CD4-positive, alpha-beta memory T cell (primary cell): ENCODE results near the gene QRFPR. TPM values are rescaled to one million over a fixed set of nuclear protein-coding genes. Genes with fewer than 3 reads are reported as not detected.

Source experiments
- CTCF ChIA-PET: fragments of 350-600 bp; sonication (Branson Sonifier 250); formaldehyde crosslinking; loops from one replicate; lab custom pipeline; 2021; ENCODE audit warnings: inconsistent platforms; ENCODE audit not compliant: partially characterized antibody; lab: Charles Lee
- POLR2A ChIA-PET: fragments of 350-600 bp; sonication (Branson Sonifier 250); formaldehyde crosslinking; loops from one replicate; lab custom pipeline; 2021; ENCODE audit not compliant: partially characterized antibody; lab: Charles Lee
- DNase-seq, 5 donors: peaks; one replicate each; pipeline versions ENCODE4 v3.0.0 to v3.0.0-alpha.2; 2020 to 2022; ENCODE audit warnings: mixed read lengths in 1 of 5
- H3K27ac ChIP-seq: one replicate; pipeline ENCODE4 v1.7.0; 2013; ENCODE audit warnings: low read depth, low read length
- H3K27me3 ChIP-seq: 2 replicates; pipeline ENCODE4 v1.7.0; 2013; ENCODE audit warnings: mild to moderate bottlenecking, low read length, moderate library complexity; ENCODE audit not compliant: insufficient read depth
- H3K36me3 ChIP-seq: 2 replicates; pipeline ENCODE4 v1.7.0; 2013; ENCODE audit warnings: mild to moderate bottlenecking, low read length, moderate library complexity; ENCODE audit not compliant: insufficient read depth
- H3K4me1 ChIP-seq: 2 replicates; pipeline ENCODE4 v1.7.0; 2013; ENCODE audit warnings: mild to moderate bottlenecking, low read length, moderate library complexity; ENCODE audit not compliant: insufficient read depth
- H3K4me3 ChIP-seq, 2 donors: one replicate each; pipeline ENCODE4 v1.7.0; 2013; ENCODE audit warnings: low read length in 2 of 2, mild to moderate bottlenecking in 1 of 2
- H3K9me3 ChIP-seq, 2 donors: one replicate each; pipeline ENCODE4 v1.7.0; 2013; ENCODE audit warnings: low read length in 2 of 2, control low read depth in 1 of 2; ENCODE audit not compliant: control insufficient read depth in 1 of 2
- H3K27ac Mint-ChIP-seq, 7 donors: one replicate each; pipeline ENCODE4 v1.8.0; 2020 to 2021; ENCODE audit warnings: mixed read lengths in 7 of 7, mild to moderate bottlenecking in 6 of 7, inconsistent platforms in 3 of 7, moderate library complexity in 3 of 7
- H3K27me3 Mint-ChIP-seq, 2 donors: one replicate each; pipeline ENCODE4 v1.8.0; 2020 to 2021; ENCODE audit warnings: mixed read lengths in 2 of 2
- H3K36me3 Mint-ChIP-seq, 2 donors: one replicate each; pipeline ENCODE4 v1.8.0; 2020 to 2021; ENCODE audit warnings: mixed read lengths in 2 of 2, inconsistent platforms in 1 of 2, mild to moderate bottlenecking in 1 of 2
- H3K4me1 Mint-ChIP-seq, 4 donors: one replicate each; pipeline ENCODE4 v1.8.0; 2020 to 2021; ENCODE audit warnings: mixed read lengths in 4 of 4, mild to moderate bottlenecking in 1 of 4
- H3K4me3 Mint-ChIP-seq, 8 donors: one replicate each; pipeline ENCODE4 v1.8.0; 2020 to 2021; ENCODE audit warnings: mixed read lengths in 8 of 8, mild to moderate bottlenecking in 7 of 8, moderate library complexity in 6 of 8, inconsistent platforms in 3 of 8
- H3K9me3 Mint-ChIP-seq, 8 donors: one replicate each; pipeline ENCODE4 v1.8.0; 2020 to 2021; ENCODE audit warnings: mixed read lengths in 8 of 8, mild to moderate bottlenecking in 5 of 8, inconsistent platforms in 3 of 8, moderate library complexity in 1 of 8
- intact Hi-C: fragments of 100-400 bp; cut with micrococcal nuclease; formaldehyde crosslinking; loops from one replicate; pipeline ENCODE4 v1.15.1; 2023
- polyA plus RNA-seq, 2 donors: library from polyadenylated mRNA; unstranded; fragments of 300-500 nt; fragmentation: Illumina TruSeq; gene quantifications; one replicate each; pipeline ENCODE4 v1.2.3, GENCODE V29; 2021
- total RNA-seq, 2 experiments: library from RNA; stranded (reverse); gene quantifications; one replicate each; pipeline ENCODE4 v1.2.3, GENCODE V29; 2021

The QRFPR gene
- total and polyA plus RNA-seq, 4 experiments from 2014 or later = not detected

DNA sequence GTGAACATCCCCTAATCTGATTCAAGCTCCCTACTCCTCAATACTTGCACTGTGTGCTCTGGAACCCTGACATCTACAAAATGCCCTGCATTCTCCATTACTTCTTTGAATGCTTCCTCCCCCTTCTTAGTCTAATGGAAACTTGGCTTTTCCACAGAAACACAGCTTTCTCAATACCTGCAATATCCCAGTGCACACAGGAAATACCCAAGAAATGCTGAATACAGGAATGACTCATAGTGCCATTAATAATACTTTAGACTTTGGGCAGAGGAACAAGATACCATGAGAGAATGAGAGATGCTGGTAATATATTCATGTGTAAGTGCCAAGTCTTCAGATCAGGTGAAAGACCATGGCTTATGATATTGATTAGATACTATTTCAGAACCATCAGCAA is 5.6 kb downstream of the QRFPR start:
- Histone ChIP-seq H3K4me1 (peaks cover 4% of the 10 kb centered on the region), H3K27me3 (no peaks in the 10 kb centered on the region), H3K27ac (no peak overlapping the region), H3K4me3 (no peak overlapping the region), H3K36me3 (no peaks in the 10 kb centered on the region), H3K9me3 (no peaks in the 10 kb centered on the region)
- no peak for DNase-seq
- Mint-ChIP-seq H3K27ac (peak overlapping the region in 1 of 7 donors; percentile 65), H3K4me3 (no peak overlapping the region), H3K9me3 (no peaks in the 10 kb centered on the region), H3K4me1 (peaks cover 4 to 9% (median 6%) of the 10 kb centered on the region in 4 donors), H3K27me3 (peaks cover 35 to 39% of the 10 kb centered on the region in 2 donors), H3K36me3 (no peaks in the 10 kb centered on the region)
- POLR2A ChIA-PET = no interaction called here
- intact Hi-C loops = no loop called here
- CTCF ChIA-PET = interaction anchor here (1.5 kb wide), 1 partner anchor 9 kb away, joined by 3 read pairs; no protein-coding TSS in a partner anchor

DNA sequence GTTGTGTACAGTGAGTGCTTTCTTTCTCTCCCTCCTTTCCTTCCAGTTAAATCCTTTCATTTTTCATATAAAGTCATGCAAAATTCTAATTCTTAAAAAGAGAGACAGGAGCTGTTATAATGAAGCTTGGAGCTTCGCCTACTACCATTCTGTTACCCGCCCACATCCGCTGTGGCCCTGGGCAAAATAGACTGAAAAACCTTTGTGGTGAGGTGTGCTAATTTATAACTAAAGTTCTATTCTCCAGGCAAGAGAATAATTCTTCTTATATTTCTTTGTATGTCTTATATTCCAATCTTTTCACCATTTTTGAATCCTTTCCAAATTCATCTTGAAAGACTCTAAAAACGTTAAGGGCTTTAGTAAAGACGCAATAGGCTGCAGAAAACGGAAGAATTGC is 7.0 kb downstream of the QRFPR start:
- intact Hi-C loops = loop anchor here (5.0 kb wide), 1 partner anchor 182 kb away; no protein-coding TSS in a partner anchor
- Mint-ChIP-seq H3K4me3 (no peak overlapping the region), H3K27me3 (peaks cover 24 to 28% of the 10 kb centered on the region in 2 donors), H3K9me3 (no peaks in the 10 kb centered on the region), H3K27ac (no peak overlapping the region), H3K36me3 (no peaks in the 10 kb centered on the region), H3K4me1 (no peaks in the 10 kb centered on the region)
- CTCF ChIA-PET = interaction anchor here (0.8 to 2.0 kb wide), 2 partner anchors 11 to 13 kb away, joined by 3 to 6 read pairs; no protein-coding TSS in a partner anchor
- Histone ChIP-seq H3K9me3 (no peaks in the 10 kb centered on the region), H3K27ac (no peak overlapping the region), H3K4me3 (no peak overlapping the region), H3K36me3 (no peaks in the 10 kb centered on the region), H3K4me1 (no peaks in the 10 kb centered on the region), H3K27me3 (no peaks in the 10 kb centered on the region)
- no peak for DNase-seq
- POLR2A ChIA-PET = no interaction called here

DNA sequence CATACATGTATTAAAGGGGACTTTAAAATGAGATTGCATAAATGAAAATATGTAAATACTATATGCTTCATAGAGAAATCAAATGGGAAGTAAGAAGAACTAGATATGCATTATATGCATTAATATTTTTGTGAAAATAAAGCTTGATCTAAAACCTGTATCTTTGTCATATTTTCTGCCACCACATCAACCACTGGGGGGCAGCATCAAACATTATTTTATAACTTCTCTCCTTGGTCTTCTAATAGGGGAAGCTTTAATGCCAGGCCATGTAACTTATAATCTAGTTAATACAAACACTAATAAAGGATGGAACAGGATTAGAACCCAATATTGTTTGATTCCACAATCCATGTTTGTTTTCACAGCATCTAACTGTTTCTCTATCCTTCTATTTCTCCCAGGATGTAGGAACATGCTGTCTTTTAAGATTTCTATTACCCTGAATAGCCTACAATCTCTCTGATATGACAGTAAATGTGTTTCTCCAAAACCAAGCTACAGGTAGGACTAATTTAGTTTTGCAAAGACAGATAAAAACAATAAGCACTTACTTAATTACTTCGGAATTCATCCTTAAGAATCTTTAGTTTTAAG is 10.0 kb downstream of the QRFPR start:
- Histone ChIP-seq H3K36me3 (no peaks in the 10 kb centered on the region), H3K27ac (no peak overlapping the region), H3K4me1 (no peaks in the 10 kb centered on the region), H3K27me3 (no peaks in the 10 kb centered on the region), H3K9me3 (no peaks in the 10 kb centered on the region), H3K4me3 (no peak overlapping the region)
- Mint-ChIP-seq H3K4me3 (no peak overlapping the region), H3K27ac (no peak overlapping the region), H3K27me3 (peaks cover 12 to 16% of the 10 kb centered on the region in 2 donors), H3K36me3 (no peaks in the 10 kb centered on the region), H3K9me3 (no peaks in the 10 kb centered on the region), H3K4me1 (no peaks in the 10 kb centered on the region)
- intact Hi-C loops = loop anchor here (2.0 to 5.0 kb wide), 2 partner anchors 179 to 356 kb away; no protein-coding TSS in a partner anchor
- CTCF ChIA-PET = interaction anchor here (0.7 to 2.8 kb wide), 16 partner anchors 10 to 366 kb away, joined by 3 to 15 read pairs (median 4); no protein-coding TSS in a partner anchor
- DNase-seq = peak in 4 of 5 donors; percentile 10 to 22 (median 18)
- POLR2A ChIA-PET = no interaction called here

DNA sequence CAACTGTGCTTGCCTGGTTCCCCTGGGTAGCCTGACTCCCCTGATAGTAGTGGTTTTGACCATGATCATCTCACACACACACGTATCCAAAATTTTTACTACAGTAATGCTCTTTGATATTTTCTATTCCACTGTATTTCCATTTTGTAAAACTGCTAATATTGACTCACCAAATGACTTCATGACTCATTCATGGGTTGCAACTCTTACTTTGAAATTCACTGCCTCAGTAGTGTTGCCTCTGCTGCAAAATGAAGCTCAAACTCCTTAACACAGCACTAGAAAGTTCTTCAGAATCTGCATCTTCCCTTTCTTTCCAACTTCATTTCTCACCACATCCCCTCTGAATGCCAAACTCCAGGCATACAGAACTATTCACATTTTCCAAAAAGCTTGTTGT is 20.3 kb downstream of the QRFPR start:
- H3K9me3 Mint-ChIP-seq = peaks cover 0 to 1% (median 0%) of the 10 kb centered on the region in 8 donors
- H3K4me1 ChIP-seq = no peaks in the 10 kb centered on the region
- H3K27me3 ChIP-seq = peaks cover 4% of the 10 kb centered on the region
- H3K27ac Mint-ChIP-seq = no peak overlapping the region
- ChIA-PET POLR2A (no interaction called here), CTCF (interaction anchor here (1.1 to 1.5 kb wide), 2 partner anchors 9 to 13 kb away, joined by 3 to 4 read pairs; no protein-coding TSS in a partner anchor)
- no peak overlapping the region for H3K4me3 ChIP-seq
- H3K36me3 ChIP-seq = no peaks in the 10 kb centered on the region
- no peaks in the 10 kb centered on the region for H3K36me3 Mint-ChIP-seq
- H3K4me3 Mint-ChIP-seq = no peak overlapping the region
- DNase-seq = no peak
- no peak overlapping the region for H3K27ac ChIP-seq
- intact Hi-C loops = no loop called here
- no peaks in the 10 kb centered on the region for H3K4me1 Mint-ChIP-seq
- no peaks in the 10 kb centered on the region for H3K9me3 ChIP-seq
- H3K27me3 Mint-ChIP-seq = peaks cover 3 to 7% of the 10 kb centered on the region in 2 donors

DNA sequence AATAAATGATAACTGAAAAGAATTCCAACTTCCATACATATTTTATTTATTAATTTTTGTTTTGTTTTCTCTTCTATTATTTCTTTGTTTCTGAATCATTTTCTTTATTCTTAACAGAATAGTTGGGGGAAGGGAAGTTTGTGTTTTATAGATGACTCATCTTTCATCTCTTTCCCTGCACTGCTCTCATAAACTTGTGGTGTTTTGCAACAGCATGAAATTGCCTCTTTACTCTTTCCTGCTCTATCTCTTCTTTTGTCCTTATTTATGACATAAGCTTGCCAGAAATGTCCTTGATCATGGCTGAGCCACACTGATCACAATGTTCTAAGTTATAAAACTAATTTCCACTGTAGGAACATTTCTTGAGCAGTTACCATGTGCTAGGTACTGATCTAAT is 22.3 kb downstream of the QRFPR start:
- intact Hi-C loops = no loop called here
- ChIA-PET CTCF (interaction anchor here (3.8 kb wide), 1 partner anchor 12 kb away, joined by 11 read pairs; no protein-coding TSS in a partner anchor), POLR2A (no interaction called here)
- Mint-ChIP-seq H3K4me3 (no peak overlapping the region), H3K4me1 (no peaks in the 10 kb centered on the region), H3K27ac (no peak overlapping the region), H3K27me3 (peaks cover 8 to 19% of the 10 kb centered on the region in 2 donors), H3K9me3 (peaks cover 3 to 21% (median 11%) of the 10 kb centered on the region in 8 donors), H3K36me3 (no peaks in the 10 kb centered on the region)
- no peaks in the 10 kb centered on the region for H3K36me3 ChIP-seq
- H3K4me3 ChIP-seq = no peak overlapping the region
- no peaks in the 10 kb centered on the region for H3K4me1 ChIP-seq
- H3K27me3 ChIP-seq = peaks cover 4% of the 10 kb centered on the region
- H3K27ac ChIP-seq = no peak overlapping the region
- H3K9me3 ChIP-seq = no peaks in the 10 kb centered on the region
- no peak for DNase-seq

DNA sequence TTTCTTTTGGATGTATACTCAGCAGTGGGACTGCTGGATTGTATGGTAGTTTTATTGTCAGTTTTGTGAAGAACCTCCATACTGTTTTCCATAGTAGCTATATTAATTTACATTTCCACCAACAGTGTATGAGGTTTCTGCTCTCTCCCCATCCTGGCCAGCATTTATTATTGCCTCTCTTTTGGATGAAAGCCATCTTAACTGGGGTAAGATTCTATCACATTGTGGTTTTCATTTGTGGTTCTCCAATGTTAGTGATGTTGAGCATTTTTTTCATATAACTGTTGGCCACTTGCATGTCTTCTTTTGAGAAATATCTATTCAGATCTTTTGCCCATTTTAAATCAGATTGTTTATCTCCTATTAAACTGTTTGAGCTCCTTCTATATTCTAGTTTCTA is 27.6 kb downstream of the QRFPR start:
- ChIA-PET POLR2A (no interaction called here), CTCF (no interaction called here)
- H3K36me3 ChIP-seq = no peaks in the 10 kb centered on the region
- H3K27me3 ChIP-seq = peaks cover 4% of the 10 kb centered on the region
- Mint-ChIP-seq H3K4me1 (no peaks in the 10 kb centered on the region), H3K9me3 (peaks cover 3 to 21% (median 11%) of the 10 kb centered on the region in 8 donors), H3K27me3 (peaks cover 12 to 27% of the 10 kb centered on the region in 2 donors), H3K27ac (no peak overlapping the region), H3K4me3 (no peak overlapping the region), H3K36me3 (no peaks in the 10 kb centered on the region)
- no peaks in the 10 kb centered on the region for H3K9me3 ChIP-seq
- no peaks in the 10 kb centered on the region for H3K4me1 ChIP-seq
- intact Hi-C loops = no loop called here
- DNase-seq = no peak
- no peak overlapping the region for H3K27ac ChIP-seq
- no peak overlapping the region for H3K4me3 ChIP-seq

DNA sequence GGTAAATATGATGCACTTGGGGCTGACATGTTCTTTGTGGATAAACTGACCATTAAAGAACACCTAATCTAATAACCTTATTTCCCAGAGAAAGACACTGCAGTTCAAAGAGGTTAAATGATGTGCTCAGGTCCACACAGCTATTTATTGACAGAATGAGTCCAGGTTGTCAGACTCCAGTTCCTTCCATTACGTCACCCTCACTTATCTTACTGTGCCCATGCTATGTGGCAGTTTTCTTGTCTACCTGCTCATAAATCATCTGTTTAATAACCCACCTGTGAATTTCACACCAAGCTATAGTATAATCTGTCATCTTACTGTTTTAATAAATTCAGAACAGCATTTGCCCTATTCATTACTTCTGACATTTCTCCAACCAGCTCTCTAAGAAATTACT is 36.7 kb downstream of the QRFPR start:
- Mint-ChIP-seq H3K9me3 (no peaks in the 10 kb centered on the region), H3K4me1 (no peaks in the 10 kb centered on the region), H3K36me3 (no peaks in the 10 kb centered on the region), H3K27me3 (peaks cover 4 to 19% of the 10 kb centered on the region in 2 donors), H3K27ac (no peak overlapping the region), H3K4me3 (no peak overlapping the region)
- DNase-seq = no peak
- Histone ChIP-seq H3K36me3 (no peaks in the 10 kb centered on the region), H3K4me3 (no peak overlapping the region), H3K4me1 (no peaks in the 10 kb centered on the region), H3K27me3 (no peaks in the 10 kb centered on the region), H3K27ac (no peak overlapping the region), H3K9me3 (no peaks in the 10 kb centered on the region)
- CTCF ChIA-PET = no interaction called here
- POLR2A ChIA-PET = no interaction called here
- intact Hi-C loops = no loop called here
